ENCODE data around the gene SAMHD1. TPM values are rescaled to one million over a fixed set of nuclear protein-coding genes. Genes with fewer than 3 reads are reported as not detected.

Gene SAMHD1
- total RNA-seq, 1 donor from 2014 or later = 16.9 TPM

- no peaks in the 10 kb centered on the region for H3K36me3 ChIP-seq (ENCODE audit: control insufficient read depth, insufficient read depth, low read length)
- no peak for DNase-seq (ENCODE audit: low read depth)
- TF ChIP-seq CTCF (IDR thresholded peaks at IDR 0.05; ENCODE audit: insufficient read depth, low read length, poor library complexity, severe bottlenecking) = no peak
- H3K4me3 ChIP-seq (ENCODE audit: low read depth, low read length) = no peak overlapping the region
- H3K27me3 ChIP-seq (ENCODE audit: control insufficient read depth, insufficient read depth, low read length) = no peaks in the 10 kb centered on the region
Observed at GRCh38 chr20:36852187-36852586, 99.3 kb downstream of the SAMHD1 start.

DNA sequence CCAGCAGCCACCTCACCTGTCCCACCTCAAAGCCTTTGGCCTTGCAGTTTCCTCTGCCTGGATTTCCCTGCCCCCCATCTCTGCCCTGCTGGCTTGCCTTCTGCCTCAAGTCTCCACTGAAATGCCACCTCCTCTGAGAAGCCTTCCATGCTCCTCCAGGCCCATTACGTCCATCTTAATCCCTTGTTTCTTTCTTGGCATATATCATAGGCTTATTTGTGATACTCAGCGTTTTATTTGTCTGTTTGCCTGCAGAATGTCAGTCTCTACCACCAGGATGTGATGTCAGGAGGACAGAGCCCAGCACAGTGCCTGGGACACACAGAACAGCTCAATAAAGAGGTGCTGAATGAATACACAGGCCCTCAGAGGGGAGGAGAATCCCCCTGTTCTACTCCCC lies 100.0 kb downstream of the SAMHD1 start:
- H3K27me3 ChIP-seq (ENCODE audit: control insufficient read depth, insufficient read depth, low read length) = no peaks in the 10 kb centered on the region
- TF ChIP-seq CTCF (IDR thresholded peaks at IDR 0.05; ENCODE audit: insufficient read depth, low read length, poor library complexity, severe bottlenecking) = no peak
- no peak for DNase-seq (ENCODE audit: low read depth)
- no peaks in the 10 kb centered on the region for H3K36me3 ChIP-seq (ENCODE audit: control insufficient read depth, insufficient read depth, low read length)
- no peak overlapping the region for H3K4me3 ChIP-seq (ENCODE audit: low read depth, low read length)

DNA sequence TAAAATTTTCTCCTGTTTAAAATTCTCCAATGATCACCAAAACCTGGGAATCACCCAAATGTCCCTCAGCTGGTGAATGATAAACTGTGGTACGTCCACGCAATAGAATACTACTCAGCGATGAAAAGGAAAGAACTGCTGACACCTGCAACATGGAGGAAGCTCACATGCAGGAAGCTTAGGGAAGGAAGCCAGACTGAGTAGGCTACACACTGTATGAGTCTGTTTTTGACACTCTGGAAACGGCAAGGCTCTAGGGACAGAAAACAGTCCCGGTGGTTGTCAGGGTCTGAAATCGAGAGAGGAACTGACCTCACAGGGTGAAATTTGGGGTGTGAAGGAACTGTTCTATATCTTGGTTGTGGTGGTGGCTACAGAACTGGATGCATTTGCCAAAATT lies 100.7 kb downstream of the SAMHD1 start:
- Histone ChIP-seq H3K4me3 (ENCODE audit: low read depth, low read length) (no peak overlapping the region), H3K36me3 (ENCODE audit: control insufficient read depth, insufficient read depth, low read length) (no peaks in the 10 kb centered on the region), H3K27me3 (ENCODE audit: control insufficient read depth, insufficient read depth, low read length) (no peaks in the 10 kb centered on the region)
- no peak for TF ChIP-seq CTCF (IDR thresholded peaks at IDR 0.05; ENCODE audit: insufficient read depth, low read length, poor library complexity, severe bottlenecking)
- no peak for DNase-seq (ENCODE audit: low read depth)

GRCh38 chr20:36849333-36850065 lies 102.0 kb downstream of the SAMHD1 start:
- no peaks in the 10 kb centered on the region for H3K27me3 ChIP-seq (ENCODE audit: control insufficient read depth, insufficient read depth, low read length)
- H3K4me3 ChIP-seq (ENCODE audit: low read depth, low read length) = no peak overlapping the region
- no peak for TF ChIP-seq CTCF (IDR thresholded peaks at IDR 0.05; ENCODE audit: insufficient read depth, low read length, poor library complexity, severe bottlenecking)
- no peak for DNase-seq (ENCODE audit: low read depth)
- H3K36me3 ChIP-seq (ENCODE audit: control insufficient read depth, insufficient read depth, low read length) = no peaks in the 10 kb centered on the region

GRCh38 chr20:36848677-36849076 lies 102.8 kb downstream of the SAMHD1 start:
- DNase-seq (ENCODE audit: low read depth) = no peak
- no peaks in the 10 kb centered on the region for H3K27me3 ChIP-seq (ENCODE audit: control insufficient read depth, insufficient read depth, low read length)
- H3K36me3 ChIP-seq (ENCODE audit: control insufficient read depth, insufficient read depth, low read length) = no peaks in the 10 kb centered on the region
- no peak overlapping the region for H3K4me3 ChIP-seq (ENCODE audit: low read depth, low read length)
- no peak for TF ChIP-seq CTCF (IDR thresholded peaks at IDR 0.05; ENCODE audit: insufficient read depth, low read length, poor library complexity, severe bottlenecking)

GRCh38 chr20:36848078-36848660 lies 103.3 kb downstream of the SAMHD1 start:
- Histone ChIP-seq H3K4me3 (ENCODE audit: low read depth, low read length) (no peak overlapping the region), H3K36me3 (ENCODE audit: control insufficient read depth, insufficient read depth, low read length) (no peaks in the 10 kb centered on the region), H3K27me3 (ENCODE audit: control insufficient read depth, insufficient read depth, low read length) (no peaks in the 10 kb centered on the region)
- no peak for TF ChIP-seq CTCF (IDR thresholded peaks at IDR 0.05; ENCODE audit: insufficient read depth, low read length, poor library complexity, severe bottlenecking)
- DNase-seq (ENCODE audit: low read depth) = no peak

Data from kidney epithelial cell (primary cell).